SU-DHL-6 (cell line): ENCODE data around the gene GRK3.

Source experiments
- EZH2phosphoT487 ChIP-seq: fragments of 200-600 bp; sonication (generic), shearing (Covaris generic); conservative IDR thresholded peaks from 2 replicates; pipeline ENCODE4 v1.6.1; 2018; ENCODE audit warnings: mild to moderate bottlenecking, antibody characterized with exemption, low read length, moderate library complexity, mixed read lengths
- TF ChIP-seq, protein P1 (sequence below): fragments of 200-600 bp; sonication (generic); IDR thresholded peaks from one replicate; pipeline ENCODE4 v1.5.1; 2017; ENCODE audit warnings: antibody characterized with exemption, mild to moderate bottlenecking, low read length, moderate library complexity; ENCODE audit not compliant: insufficient read depth, poor library complexity, severe bottlenecking

- TF ChIP-seq, protein P1, sequence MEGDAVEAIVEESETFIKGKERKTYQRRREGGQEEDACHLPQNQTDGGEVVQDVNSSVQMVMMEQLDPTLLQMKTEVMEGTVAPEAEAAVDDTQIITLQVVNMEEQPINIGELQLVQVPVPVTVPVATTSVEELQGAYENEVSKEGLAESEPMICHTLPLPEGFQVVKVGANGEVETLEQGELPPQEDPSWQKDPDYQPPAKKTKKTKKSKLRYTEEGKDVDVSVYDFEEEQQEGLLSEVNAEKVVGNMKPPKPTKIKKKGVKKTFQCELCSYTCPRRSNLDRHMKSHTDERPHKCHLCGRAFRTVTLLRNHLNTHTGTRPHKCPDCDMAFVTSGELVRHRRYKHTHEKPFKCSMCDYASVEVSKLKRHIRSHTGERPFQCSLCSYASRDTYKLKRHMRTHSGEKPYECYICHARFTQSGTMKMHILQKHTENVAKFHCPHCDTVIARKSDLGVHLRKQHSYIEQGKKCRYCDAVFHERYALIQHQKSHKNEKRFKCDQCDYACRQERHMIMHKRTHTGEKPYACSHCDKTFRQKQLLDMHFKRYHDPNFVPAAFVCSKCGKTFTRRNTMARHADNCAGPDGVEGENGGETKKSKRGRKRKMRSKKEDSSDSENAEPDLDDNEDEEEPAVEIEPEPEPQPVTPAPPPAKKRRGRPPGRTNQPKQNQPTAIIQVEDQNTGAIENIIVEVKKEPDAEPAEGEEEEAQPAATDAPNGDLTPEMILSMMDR: no peak
- no peak for TF ChIP-seq EZH2phosphoT487
These were observed 104.0 kb downstream of the GRK3 start for GRCh38 chr22:25668437-25668836.
